Retinal pigment epithelial cell (primary cell): Measurements from ENCODE around the gene IL1R2.

Experiments used
- DNase-seq: peaks from one replicate; pipeline ENCODE4 v3.0.0-alpha.2; 2010; ENCODE audit warnings: low read depth
- H3K4me3 ChIP-seq: 2 replicates; pipeline ENCODE4 v1.5.1; 2011; ENCODE audit warnings: mild to moderate bottlenecking, low read length, control low read depth, moderate library complexity
- TF ChIP-seq, protein P1 (sequence below): conservative IDR thresholded peaks from 2 replicates; pipeline ENCODE4 v1.5.1; 2011; ENCODE audit warnings: low read depth, low read length, control low read depth, inconsistent platforms

Gene IL1R2

GRCh38 chr2:102041351-102041750, 49.6 kb downstream of the IL1R2 start:
- DNase-seq = no peak
- no peak overlapping the region for H3K4me3 ChIP-seq
- TF ChIP-seq, protein P1, sequence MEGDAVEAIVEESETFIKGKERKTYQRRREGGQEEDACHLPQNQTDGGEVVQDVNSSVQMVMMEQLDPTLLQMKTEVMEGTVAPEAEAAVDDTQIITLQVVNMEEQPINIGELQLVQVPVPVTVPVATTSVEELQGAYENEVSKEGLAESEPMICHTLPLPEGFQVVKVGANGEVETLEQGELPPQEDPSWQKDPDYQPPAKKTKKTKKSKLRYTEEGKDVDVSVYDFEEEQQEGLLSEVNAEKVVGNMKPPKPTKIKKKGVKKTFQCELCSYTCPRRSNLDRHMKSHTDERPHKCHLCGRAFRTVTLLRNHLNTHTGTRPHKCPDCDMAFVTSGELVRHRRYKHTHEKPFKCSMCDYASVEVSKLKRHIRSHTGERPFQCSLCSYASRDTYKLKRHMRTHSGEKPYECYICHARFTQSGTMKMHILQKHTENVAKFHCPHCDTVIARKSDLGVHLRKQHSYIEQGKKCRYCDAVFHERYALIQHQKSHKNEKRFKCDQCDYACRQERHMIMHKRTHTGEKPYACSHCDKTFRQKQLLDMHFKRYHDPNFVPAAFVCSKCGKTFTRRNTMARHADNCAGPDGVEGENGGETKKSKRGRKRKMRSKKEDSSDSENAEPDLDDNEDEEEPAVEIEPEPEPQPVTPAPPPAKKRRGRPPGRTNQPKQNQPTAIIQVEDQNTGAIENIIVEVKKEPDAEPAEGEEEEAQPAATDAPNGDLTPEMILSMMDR = no peak

DNA sequence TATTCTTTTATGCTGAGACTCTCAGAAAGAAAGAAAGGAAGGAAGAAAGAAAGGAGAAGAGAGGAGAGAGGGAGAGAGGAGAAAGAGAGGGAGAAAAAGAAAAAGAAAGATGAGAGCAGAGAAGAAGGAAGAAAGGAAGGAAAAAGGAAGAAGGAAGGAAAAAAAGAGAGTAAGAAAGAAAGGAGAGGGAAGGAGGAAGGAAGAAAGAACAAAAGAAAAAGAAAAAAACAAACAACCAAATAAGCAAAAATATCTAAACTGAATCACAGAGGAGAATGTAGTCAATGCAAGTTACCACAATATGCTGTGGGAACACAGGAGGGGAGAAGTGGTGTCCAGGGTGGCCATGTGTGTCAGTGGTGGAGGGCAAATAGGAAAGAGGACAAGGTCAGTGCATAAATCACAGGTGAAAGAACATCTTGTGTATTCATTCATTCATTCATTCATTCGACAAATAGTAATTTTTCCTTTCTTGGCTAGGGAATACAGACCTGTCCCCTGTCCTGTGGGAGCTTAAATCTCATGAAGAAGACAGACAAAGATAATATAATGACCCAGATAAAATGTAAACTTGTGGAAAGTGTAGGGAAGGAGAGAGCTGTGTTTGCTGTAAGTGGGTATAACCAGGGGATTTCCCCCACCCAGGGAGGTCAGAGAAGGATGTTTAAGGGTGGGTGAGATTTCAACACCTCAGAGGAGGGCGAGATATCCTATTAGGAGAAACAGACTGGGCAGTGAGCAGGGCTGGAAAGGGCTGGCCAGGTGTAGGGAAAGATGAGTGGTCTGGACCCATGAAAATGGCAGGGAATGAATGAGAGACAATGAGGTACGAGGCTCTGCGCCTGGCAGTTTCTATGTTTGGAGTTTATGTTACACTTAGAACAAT, 50.7 kb downstream of the IL1R2 start:
- H3K4me3 ChIP-seq = no peak overlapping the region
- TF ChIP-seq, protein P1 = no peak
- no peak for DNase-seq

DNA sequence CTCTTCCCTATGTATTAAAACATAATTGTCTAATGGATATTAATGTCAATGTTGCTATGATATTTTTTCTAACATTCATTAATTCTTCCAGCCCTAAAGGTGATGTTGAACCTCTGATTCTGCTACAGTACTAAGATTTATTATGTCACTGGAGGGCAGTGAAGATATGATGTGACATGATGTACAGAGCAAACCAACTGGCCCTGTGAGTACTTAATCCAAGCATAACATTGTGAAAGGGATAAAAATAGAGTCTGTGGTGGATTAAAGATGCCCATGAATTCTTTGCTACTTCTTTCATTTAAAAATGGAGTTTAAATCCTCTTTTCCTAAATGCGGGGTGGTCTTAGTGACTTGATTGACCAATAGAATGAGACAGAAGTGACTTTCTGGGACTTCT, 51.8 kb downstream of the IL1R2 start:
- DNase-seq = no peak
- H3K4me3 ChIP-seq = no peak overlapping the region
- TF ChIP-seq, protein P1 = no peak

- H3K4me3 ChIP-seq = no peak overlapping the region
- DNase-seq = no peak
- TF ChIP-seq, protein P1 = no peak
Observed at GRCh38 chr2:102044235-102044896, 52.6 kb downstream of the IL1R2 start.

- H3K4me3 ChIP-seq = no peak overlapping the region
- no peak for DNase-seq
- TF ChIP-seq, protein P1 = no peak
Observed at GRCh38 chr2:102044967-102045489, 53.3 kb downstream of the IL1R2 start.

GRCh38 chr2:102045697-102046096, 53.9 kb downstream of the IL1R2 start:
- DNase-seq = no peak
- TF ChIP-seq, protein P1 = no peak
- no peak overlapping the region for H3K4me3 ChIP-seq
